HepG2 (cell line): Measurements from ENCODE around the gene BMPR1B. TPM values are rescaled to one million over a fixed set of nuclear protein-coding genes. Genes with fewer than 3 reads are reported as not detected.

ENCODE experiments used
- ATAC-seq: fragments of 200-7000 bp; cut with Tn5 transposase; 3 replicates; pipeline ENCODE4 v1.9.1; 2020; ENCODE audit warnings: mild to moderate bottlenecking, moderate library complexity
- BruUV-seq: library from RNA; stranded (reverse); fragments of 400-500 nt; replicated peaks from 2 replicates; lab custom pipeline; 2021; lab: Mats Ljungman, UMichigan
- CTCF ChIA-PET: fragments of 300-600 bp; formaldehyde crosslinking; extraction: SDS; loops from one replicate; lab custom pipeline; 2021; ENCODE audit warnings: low total read pairs, inconsistent platforms, low intra/inter-chr PET ratio; lab: Yijun Ruan, JAX
- POLR2A ChIA-PET: fragments of 350-600 bp; sonication (Branson Sonifier 250); formaldehyde crosslinking; loops from one replicate; lab custom pipeline; 2020; ENCODE audit warnings: antibody characterized with exemption, inconsistent platforms; lab: Yijun Ruan, JAX
- DNase-seq: peaks from one replicate; pipeline ENCODE4 v3.0.0-alpha.2; 2015; ENCODE audit warnings: low spot score
- FAIRE-seq: peaks from 3 replicates; lab custom pipeline; 2011; peaks lifted over from hg19 to GRCh38; lab: Jason Lieb, UNC
- H2AFZ ChIP-seq: one replicate; pipeline ENCODE4 v1.6.1; 2011; ENCODE audit warnings: low read length, inconsistent platforms
- H3K27ac ChIP-seq: fragments of 300-600 bp; 3 replicates; pipeline ENCODE4 v1.8.0; 2011; ENCODE audit warnings: mixed run types, mild to moderate bottlenecking, mixed read lengths, low read length, inconsistent platforms; ENCODE audit not compliant: insufficient read depth; ENCODE audit errors: extremely low read length
- H3K27me3 ChIP-seq, 2 experiments: fragments of 200-600 bp in 1 of 2; 2 replicates in 1 of 2; 3 replicates in 1 of 2; pipeline versions ENCODE4 v1.6.0 to v1.8.0; 2011; ENCODE audit warnings: low read length in 2 of 2, mild to moderate bottlenecking in 2 of 2, moderate library complexity in 2 of 2, inconsistent platforms in 1 of 2; ENCODE audit not compliant: insufficient read depth in 2 of 2, control insufficient read depth in 1 of 2
- H3K36me3 ChIP-seq, 2 experiments: fragments of 200-600 bp in 1 of 2; replicated peaks in 1 of 2; 2 replicates in 1 of 2; 3 replicates in 1 of 2; pipeline versions ENCODE4 v1.5.1 to v1.8.0; 2011; ENCODE audit warnings: low read length in 2 of 2, inconsistent platforms in 1 of 2; ENCODE audit not compliant: insufficient read depth in 2 of 2, control insufficient read depth in 1 of 2
- H3K4me1 ChIP-seq: 2 replicates; pipeline ENCODE4 v1.5.1; 2012; ENCODE audit warnings: low read length, inconsistent platforms; ENCODE audit not compliant: insufficient read depth
- H3K4me2 ChIP-seq: 2 replicates; pipeline ENCODE4 v1.6.0; 2011; ENCODE audit warnings: low read depth, low read length, inconsistent platforms
- H3K4me3 ChIP-seq, 3 experiments: fragments of 200-600 bp in 1 of 3; sonication (generic), shearing (Covaris generic) in 1 of 3; replicated peaks in 1 of 3; 2 replicates each; pipeline ENCODE4 v1.5.1; 2011 to 2016; ENCODE audit warnings: low read length in 3 of 3, inconsistent platforms in 2 of 3, low read depth in 2 of 3, mild to moderate bottlenecking in 2 of 3, control low read depth in 1 of 3, mixed read lengths in 1 of 3; ENCODE audit not compliant: insufficient read depth in 1 of 3
- H3K79me2 ChIP-seq: one replicate; pipeline ENCODE4 v1.6.1; 2011; ENCODE audit warnings: low read length, inconsistent platforms; ENCODE audit not compliant: insufficient read depth
- H3K9ac ChIP-seq: 2 replicates; pipeline ENCODE4 v1.6.0; 2011; ENCODE audit warnings: mild to moderate bottlenecking, low read depth, low read length, inconsistent platforms; ENCODE audit not compliant: insufficient read depth
- H3K9me3 ChIP-seq: 2 replicates; pipeline ENCODE4 v1.5.1; 2012; ENCODE audit warnings: mild to moderate bottlenecking, low read length
- H4K20me1 ChIP-seq: 2 replicates; pipeline ENCODE4 v1.6.0; 2011; ENCODE audit warnings: inconsistent platforms, mild to moderate bottlenecking, low read length, moderate library complexity; ENCODE audit not compliant: insufficient read depth
- KDM5B ChIP-seq: sonication (generic); formaldehyde crosslinking; IDR thresholded peaks from 2 replicates; pipeline ENCODE4 v1.4.0; 2020; ENCODE audit warnings: missing genetic modification reagents, mild to moderate bottlenecking, borderline replicate concordance
- PHF21A ChIP-seq: sonication (generic); formaldehyde crosslinking; IDR thresholded peaks from 2 replicates; pipeline ENCODE4 v1.5.0; 2020; ENCODE audit warnings: mild to moderate bottlenecking, missing genetic modification reagents
- STAG1 ChIP-seq: sonication (generic); formaldehyde crosslinking; IDR thresholded peaks from 2 replicates; pipeline ENCODE4 v1.4.0; 2020; ENCODE audit warnings: missing genetic modification reagents
- ZNF484 ChIP-seq: sonication (generic); formaldehyde crosslinking; IDR thresholded peaks from 2 replicates; pipeline ENCODE4 v1.5.1; 2020; ENCODE audit warnings: mild to moderate bottlenecking, low read depth, missing genetic modification reagents, borderline replicate concordance
- WGBS: methylation state at CpG from one replicate; pipeline ENCODE4 v1.1.6; 2017; ENCODE audit warnings: low lambda C conversion rate; 5-methylcytosine and 5-hydroxymethylcytosine counted together
- in situ Hi-C: cut with HindIII; loops from 2 replicates; pipeline ENCODE4 v1.10.0; 2017; ENCODE audit warnings: low pct_unique_long_range_greater_than_20kb; ENCODE audit not compliant: extremely low pct_ligation_motif_present
- intact Hi-C: fragments of 100-400 bp; cut with micrococcal nuclease; formaldehyde crosslinking; loops from one replicate; pipeline ENCODE4 v1.10.0; 2022; ENCODE audit not compliant: unreplicated experiment
- polyA plus RNA-seq, 8 experiments: library from polyadenylated mRNA; depleted of rRNA in 3 of 8; stranded (reverse) in 7 of 8; unstranded in 1 of 8; fragments of >200 nt; fragmentation: Illumina TruSeq in 4 of 8; extraction: Trizol in 4 of 8; gene quantifications; 2 replicates each; pipeline versions ENCODE4 v1.2.1 to v1.2.3, GENCODE V29; 2011 to 2016; ENCODE audit warnings: low read depth in 4 of 8, missing spikeins in 1 of 8, mixed read lengths in 1 of 8; ENCODE audit not compliant: insufficient read depth in 1 of 8
- total RNA-seq, 5 experiments: library from RNA; depleted of rRNA; stranded (reverse); fragments of >200 nt; fragmentation: Illumina TruSeq; extraction: Trizol; gene quantifications; 2 replicates each; pipeline ENCODE4 v1.2.3, GENCODE V29; 2016; ENCODE audit warnings: low read depth in 1 of 5
- TF ChIP-seq, protein P1 (sequence below): sonication (generic); formaldehyde crosslinking; IDR thresholded peaks from 2 replicates; pipeline ENCODE4 v1.5.0; 2020; ENCODE audit warnings: mild to moderate bottlenecking, missing genetic modification reagents, moderate library complexity
- TF ChIP-seq, protein P2 (sequence below): sonication (generic); formaldehyde crosslinking; IDR thresholded peaks from 2 replicates; pipeline ENCODE4 v1.4.0; 2020; ENCODE audit warnings: missing genetic modification reagents, mild to moderate bottlenecking, borderline replicate concordance

Gene BMPR1B
- total and polyA plus RNA-seq, 2 of the 13 experiments (the other 11 are each of a cell fraction or from before 2014, with no cell fraction given): 0.07 TPM; not detected in 1

GRCh38 chr4:95153182-95153581, 395.4 kb downstream of the BMPR1B start:
- no peaks in the 10 kb centered on the region for H3K79me2 ChIP-seq
- no peak overlapping the region for H3K4me3 ChIP-seq
- no peak overlapping the region for H3K4me2 ChIP-seq
- ATAC-seq (no peak), DNase-seq (no peak)
- no peaks in the 10 kb centered on the region for H3K36me3 ChIP-seq
- no TSS peak for BruUV-seq
- in situ Hi-C loops: loop anchor here (25.0 kb wide), 1 partner anchor 2009 kb away; no protein-coding TSS in a partner anchor
- CTCF ChIA-PET: no interaction called here
- H3K27ac ChIP-seq: no peak overlapping the region
- TF ChIP-seq PHF21A (CRISPR knock-in tag) (no peak), ZNF484 (no peak)
- TF ChIP-seq, all 625 proteins: peak for 0
- Histone ChIP-seq H4K20me1 (no peaks in the 10 kb centered on the region), H3K27me3 (no peaks in the 10 kb centered on the region), H3K9me3 (no peaks in the 10 kb centered on the region), H3K9ac (no peak overlapping the region), H2AFZ (no peak overlapping the region), H3K4me1 (no peaks in the 10 kb centered on the region)
- FAIRE-seq: no peak
- WGBS: 0% methylated on average over 5 of the region's 5 CpGs
- POLR2A ChIA-PET: no interaction called here
- intact Hi-C loops: no loop called here

DNA sequence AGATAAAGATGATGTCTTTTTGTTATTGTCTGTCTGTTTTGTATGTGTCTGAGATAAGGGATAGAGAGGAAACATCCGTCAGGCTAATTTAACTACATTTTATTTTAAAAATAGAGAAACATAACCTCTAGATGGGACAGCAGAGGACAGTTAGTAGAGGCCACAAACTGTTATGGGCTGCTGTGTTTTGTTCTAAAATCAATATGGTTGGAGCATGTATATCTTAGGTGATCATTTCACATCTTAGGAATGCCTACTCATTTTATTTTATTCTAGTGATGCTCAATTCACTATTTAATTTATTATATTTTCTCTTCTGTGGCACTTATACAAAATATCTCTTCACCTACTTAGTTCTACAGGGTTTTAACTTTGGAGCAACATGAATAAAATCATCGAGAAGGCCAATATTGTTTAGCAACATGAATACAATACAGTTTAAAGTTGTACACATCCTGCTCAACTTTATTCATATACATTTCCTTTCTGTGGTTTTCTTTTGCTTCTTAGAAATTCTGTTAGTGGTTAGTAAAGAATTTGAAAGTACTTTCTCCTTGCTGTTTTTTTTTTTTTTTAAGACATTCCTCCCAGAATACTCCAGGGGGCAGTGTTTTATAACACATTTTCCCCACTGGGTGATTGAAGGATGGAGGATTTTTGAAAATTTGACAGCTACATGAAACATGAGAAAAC, 398.1 kb downstream of the BMPR1B start:
- H2AFZ ChIP-seq: no peak overlapping the region
- H3K27me3 ChIP-seq: no peaks in the 10 kb centered on the region
- no peak for FAIRE-seq
- no peak overlapping the region for H3K9ac ChIP-seq
- POLR2A ChIA-PET: no interaction called here
- H3K9me3 ChIP-seq: no peaks in the 10 kb centered on the region
- no peaks in the 10 kb centered on the region for H4K20me1 ChIP-seq
- no TSS peak for BruUV-seq
- H3K4me2 ChIP-seq: no peak overlapping the region
- intact Hi-C loops: no loop called here
- no peaks in the 10 kb centered on the region for H3K4me1 ChIP-seq
- CTCF ChIA-PET: interaction anchor here (0.6 kb wide), 1 partner anchor 589 kb away, joined by 3 read pairs; no protein-coding TSS in a partner anchor
- 0% methylated on average over 2 of the region's 2 CpGs for WGBS
- no peak overlapping the region for H3K27ac ChIP-seq
- no peaks in the 10 kb centered on the region for H3K36me3 ChIP-seq
- no peak for ATAC-seq
- in situ Hi-C loops: loop anchor here (25.0 kb wide), 1 partner anchor 2006 kb away; no protein-coding TSS in a partner anchor
- no peaks in the 10 kb centered on the region for H3K79me2 ChIP-seq
- TF ChIP-seq, protein P1, sequence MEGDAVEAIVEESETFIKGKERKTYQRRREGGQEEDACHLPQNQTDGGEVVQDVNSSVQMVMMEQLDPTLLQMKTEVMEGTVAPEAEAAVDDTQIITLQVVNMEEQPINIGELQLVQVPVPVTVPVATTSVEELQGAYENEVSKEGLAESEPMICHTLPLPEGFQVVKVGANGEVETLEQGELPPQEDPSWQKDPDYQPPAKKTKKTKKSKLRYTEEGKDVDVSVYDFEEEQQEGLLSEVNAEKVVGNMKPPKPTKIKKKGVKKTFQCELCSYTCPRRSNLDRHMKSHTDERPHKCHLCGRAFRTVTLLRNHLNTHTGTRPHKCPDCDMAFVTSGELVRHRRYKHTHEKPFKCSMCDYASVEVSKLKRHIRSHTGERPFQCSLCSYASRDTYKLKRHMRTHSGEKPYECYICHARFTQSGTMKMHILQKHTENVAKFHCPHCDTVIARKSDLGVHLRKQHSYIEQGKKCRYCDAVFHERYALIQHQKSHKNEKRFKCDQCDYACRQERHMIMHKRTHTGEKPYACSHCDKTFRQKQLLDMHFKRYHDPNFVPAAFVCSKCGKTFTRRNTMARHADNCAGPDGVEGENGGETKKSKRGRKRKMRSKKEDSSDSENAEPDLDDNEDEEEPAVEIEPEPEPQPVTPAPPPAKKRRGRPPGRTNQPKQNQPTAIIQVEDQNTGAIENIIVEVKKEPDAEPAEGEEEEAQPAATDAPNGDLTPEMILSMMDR: peak; percentile 47
- no peak for TF ChIP-seq KDM5B (CRISPR knock-in tag)
- TF ChIP-seq, protein P2, sequence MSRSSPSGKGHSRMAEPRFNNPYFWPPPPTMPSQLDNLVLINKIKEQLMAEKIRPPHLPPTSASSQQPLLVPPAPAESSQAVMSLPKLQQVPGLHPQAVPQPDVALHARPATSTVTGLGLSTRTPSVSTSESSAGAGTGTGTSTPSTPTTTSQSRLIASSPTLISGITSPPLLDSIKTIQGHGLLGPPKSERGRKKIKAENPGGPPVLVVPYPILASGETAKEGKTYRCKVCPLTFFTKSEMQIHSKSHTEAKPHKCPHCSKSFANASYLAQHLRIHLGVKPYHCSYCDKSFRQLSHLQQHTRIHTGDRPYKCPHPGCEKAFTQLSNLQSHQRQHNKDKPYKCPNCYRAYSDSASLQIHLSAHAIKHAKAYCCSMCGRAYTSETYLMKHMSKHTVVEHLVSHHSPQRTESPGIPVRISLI (CRISPR knock-in tag): peak; percentile 74; the same call in 1 of the 2 replicates
- peak; percentile 51; the same call in 1 of the 2 replicates for TF ChIP-seq STAG1 (CRISPR knock-in tag)
- TF ChIP-seq, all 625 proteins: peak for 3
- DNase-seq: peak; percentile 13
- 0 out of 6 replicates have a peak overlapping the region, but pooled peaks of 1 of the 3 experiments have one; percentile 31 for H3K4me3 ChIP-seq
